Endothelial cell (in vitro differentiated cells): Measurements from ENCODE around the gene PAM16. TPM values are rescaled to one million over a fixed set of nuclear protein-coding genes. Genes with fewer than 3 reads are reported as not detected.
A peak's percentile ranks its signal among the peaks of the same experiment; 100 is the strongest.

Experiments
- DNase-seq: peaks from one replicate; pipeline ENCODE4 v3.0.0; 2021; ENCODE audit warnings: low spot score
- H3K27ac Mint-ChIP-seq: one replicate; pipeline ENCODE4 v1.8.0; 2021; ENCODE audit warnings: mixed read lengths, inconsistent platforms; ENCODE audit not compliant: unreplicated experiment
- H3K27me3 Mint-ChIP-seq: one replicate; pipeline ENCODE4 v1.8.0; 2021; ENCODE audit warnings: mild to moderate bottlenecking, moderate library complexity, mixed read lengths, inconsistent platforms; ENCODE audit not compliant: unreplicated experiment
- H3K36me3 Mint-ChIP-seq: one replicate; pipeline ENCODE4 v1.8.0; 2021; ENCODE audit warnings: mild to moderate bottlenecking, low read depth, mixed read lengths, inconsistent platforms; ENCODE audit not compliant: unreplicated experiment
- H3K4me1 Mint-ChIP-seq: one replicate; pipeline ENCODE4 v1.8.0; 2021; ENCODE audit warnings: mild to moderate bottlenecking, mixed read lengths, inconsistent platforms; ENCODE audit not compliant: unreplicated experiment
- H3K4me3 Mint-ChIP-seq: one replicate; pipeline ENCODE4 v1.8.0; 2021; ENCODE audit warnings: mild to moderate bottlenecking, mixed read lengths, inconsistent platforms; ENCODE audit not compliant: unreplicated experiment
- H3K9me3 Mint-ChIP-seq: one replicate; pipeline ENCODE4 v1.8.0; 2021; ENCODE audit warnings: mixed read lengths, inconsistent platforms; ENCODE audit not compliant: unreplicated experiment
- total RNA-seq: library from RNA; stranded (reverse); fragmentation: NEBNext Ultra II Directional; extraction: Animal tissue kit (Norgen Biotek cat#: 25700); gene quantifications from one replicate; pipeline ENCODE4 v1.2.1, GENCODE V29; 2021; ENCODE audit not compliant: unreplicated experiment
- TF ChIP-seq, protein P1 (sequence below): fragments of 200-600 bp; sonication (generic); IDR thresholded peaks from one replicate; pipeline ENCODE4 v1.5.0; 2021; ENCODE audit warnings: antibody characterized with exemption; ENCODE audit not compliant: unreplicated experiment

The PAM16 gene
- total RNA-seq, 1 donor from 2014 or later, result 29.5 TPM

DNA sequence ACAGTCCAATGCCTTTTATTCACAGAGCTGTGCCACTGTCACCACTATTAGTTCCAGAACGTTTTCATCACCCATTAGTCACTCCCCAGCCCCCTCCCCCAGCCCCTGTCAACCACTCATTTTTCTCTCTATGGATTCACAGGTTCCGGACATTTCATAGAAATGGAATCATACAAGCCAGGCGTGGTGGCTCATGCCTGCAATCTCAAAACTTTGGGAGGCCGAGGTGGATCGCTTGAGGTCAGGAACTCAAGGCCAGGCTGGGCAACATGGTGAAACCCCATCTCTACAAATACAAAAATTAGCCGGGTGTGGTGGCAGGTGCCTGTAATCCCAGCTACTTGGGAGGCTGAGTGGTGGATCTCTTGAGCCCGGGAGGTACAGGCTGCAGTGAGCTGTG lies 759 bp upstream of the PAM16 start:
- H3K27ac Mint-ChIP-seq, result no peak overlapping the region
- TF ChIP-seq, protein P1, sequence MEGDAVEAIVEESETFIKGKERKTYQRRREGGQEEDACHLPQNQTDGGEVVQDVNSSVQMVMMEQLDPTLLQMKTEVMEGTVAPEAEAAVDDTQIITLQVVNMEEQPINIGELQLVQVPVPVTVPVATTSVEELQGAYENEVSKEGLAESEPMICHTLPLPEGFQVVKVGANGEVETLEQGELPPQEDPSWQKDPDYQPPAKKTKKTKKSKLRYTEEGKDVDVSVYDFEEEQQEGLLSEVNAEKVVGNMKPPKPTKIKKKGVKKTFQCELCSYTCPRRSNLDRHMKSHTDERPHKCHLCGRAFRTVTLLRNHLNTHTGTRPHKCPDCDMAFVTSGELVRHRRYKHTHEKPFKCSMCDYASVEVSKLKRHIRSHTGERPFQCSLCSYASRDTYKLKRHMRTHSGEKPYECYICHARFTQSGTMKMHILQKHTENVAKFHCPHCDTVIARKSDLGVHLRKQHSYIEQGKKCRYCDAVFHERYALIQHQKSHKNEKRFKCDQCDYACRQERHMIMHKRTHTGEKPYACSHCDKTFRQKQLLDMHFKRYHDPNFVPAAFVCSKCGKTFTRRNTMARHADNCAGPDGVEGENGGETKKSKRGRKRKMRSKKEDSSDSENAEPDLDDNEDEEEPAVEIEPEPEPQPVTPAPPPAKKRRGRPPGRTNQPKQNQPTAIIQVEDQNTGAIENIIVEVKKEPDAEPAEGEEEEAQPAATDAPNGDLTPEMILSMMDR, result no peak

GRCh38 chr16:4350365-4350786 lies 745 bp downstream of the PAM16 start:
- H3K9me3 Mint-ChIP-seq, result no peaks in the 10 kb centered on the region
- peak overlapping the region; percentile 88 for H3K27ac Mint-ChIP-seq

More for the DNA sequence above, 759 bp upstream of the PAM16 start:
- H3K9me3 Mint-ChIP-seq, result no peaks in the 10 kb centered on the region
- no peak for DNase-seq
- peaks cover 11% of the 10 kb centered on the region for H3K27me3 Mint-ChIP-seq
- H3K36me3 Mint-ChIP-seq, result peaks cover 10% of the 10 kb centered on the region
- H3K4me1 Mint-ChIP-seq, result peaks cover 15% of the 10 kb centered on the region
- H3K4me3 Mint-ChIP-seq, result peak overlapping the region; percentile 88

GRCh38 chr16:4349332-4349731 lies 1.8 kb downstream of the PAM16 start:
- Mint-ChIP-seq H3K27ac (no peak overlapping the region), H3K9me3 (no peaks in the 10 kb centered on the region), H3K4me1 (peaks cover 15% of the 10 kb centered on the region), H3K27me3 (peaks cover 8% of the 10 kb centered on the region), H3K4me3 (no peak overlapping the region), H3K36me3 (peaks cover 18% of the 10 kb centered on the region)
- no peak for DNase-seq
- TF ChIP-seq, protein P1, result no peak

More at GRCh38 chr16:4350365-4350786, 745 bp downstream of the PAM16 start:
- H3K4me1 Mint-ChIP-seq, result peaks cover 15% of the 10 kb centered on the region
- TF ChIP-seq, protein P1, result no peak
- peak overlapping the region; percentile 97 for H3K4me3 Mint-ChIP-seq
- peaks cover 8% of the 10 kb centered on the region for H3K27me3 Mint-ChIP-seq
- no peak for DNase-seq
- H3K36me3 Mint-ChIP-seq, result peaks cover 10% of the 10 kb centered on the region

DNA sequence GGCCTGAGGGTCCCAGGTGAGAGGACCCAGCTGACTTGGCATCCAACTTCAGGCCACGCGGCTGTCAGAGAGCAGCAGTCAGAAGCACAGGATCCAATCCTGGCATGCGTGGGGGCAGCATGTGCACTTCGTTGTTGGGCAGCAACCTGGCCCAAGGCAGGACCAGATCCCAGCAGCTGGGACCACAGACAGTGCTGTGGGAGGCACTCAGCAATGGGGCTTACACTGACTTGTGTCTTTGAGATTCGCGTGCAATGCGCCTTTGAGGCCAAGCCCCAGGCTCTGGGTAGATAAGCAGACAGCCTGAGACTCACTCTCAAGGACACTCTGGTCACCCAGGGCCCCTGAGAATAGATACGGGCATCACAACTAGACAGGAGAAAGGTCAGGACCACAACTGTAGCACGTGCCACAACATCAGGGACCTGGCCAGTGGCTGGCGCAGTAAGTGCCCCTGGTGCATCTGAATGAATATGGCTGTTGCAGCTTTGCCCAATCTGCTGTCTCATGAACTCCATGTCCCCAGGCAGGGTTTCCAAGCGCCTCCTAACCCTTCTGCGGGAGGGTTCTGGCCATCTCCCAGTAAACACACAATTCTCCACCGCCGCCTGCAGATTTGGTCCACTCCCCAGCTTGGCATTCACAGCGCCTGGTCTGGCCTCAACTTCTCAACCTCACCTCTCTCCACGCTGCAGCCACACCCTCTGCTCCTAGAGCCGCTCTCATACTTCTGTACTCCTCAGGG lies 3.2 kb downstream of the PAM16 start:
- peaks cover 17% of the 10 kb centered on the region for H3K36me3 Mint-ChIP-seq
- peaks cover 4% of the 10 kb centered on the region for H3K4me1 Mint-ChIP-seq
- H3K27ac Mint-ChIP-seq, result peak overlapping the region; percentile 75
- no peak for DNase-seq
- H3K4me3 Mint-ChIP-seq, result peak overlapping the region; percentile 59
- peaks cover 3% of the 10 kb centered on the region for H3K27me3 Mint-ChIP-seq
- H3K9me3 Mint-ChIP-seq, result no peaks in the 10 kb centered on the region
- TF ChIP-seq, protein P1, result no peak

DNA sequence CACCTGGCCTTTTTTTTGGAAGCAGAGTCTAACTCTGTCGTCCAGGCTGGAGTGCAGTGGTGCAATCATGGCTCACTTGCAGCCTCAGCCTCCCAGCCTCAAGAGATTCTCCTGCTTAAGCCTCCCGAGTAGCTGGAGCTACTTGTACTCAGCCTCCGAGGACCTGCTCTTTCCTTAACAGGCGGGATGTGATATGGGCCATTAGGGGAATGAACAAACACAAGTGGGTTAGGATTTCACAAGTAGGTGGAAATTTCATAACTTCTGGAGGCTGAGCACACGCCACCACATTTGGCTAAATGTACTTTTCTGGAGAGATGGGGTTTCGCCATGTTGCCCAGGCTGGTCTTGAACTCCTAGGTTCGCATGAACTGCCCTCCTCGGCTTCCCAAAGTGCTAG lies 4.1 kb downstream of the PAM16 start:
- peaks cover 3% of the 10 kb centered on the region for H3K27me3 Mint-ChIP-seq
- H3K9me3 Mint-ChIP-seq, result no peaks in the 10 kb centered on the region
- H3K4me1 Mint-ChIP-seq, result peaks cover 4% of the 10 kb centered on the region
- no peak overlapping the region for H3K4me3 Mint-ChIP-seq
- TF ChIP-seq, protein P1, result no peak
- DNase-seq, result no peak
- no peak overlapping the region for H3K27ac Mint-ChIP-seq
- H3K36me3 Mint-ChIP-seq, result peaks cover 17% of the 10 kb centered on the region
